ENCODE measurements around the gene MCM9.

DNA sequence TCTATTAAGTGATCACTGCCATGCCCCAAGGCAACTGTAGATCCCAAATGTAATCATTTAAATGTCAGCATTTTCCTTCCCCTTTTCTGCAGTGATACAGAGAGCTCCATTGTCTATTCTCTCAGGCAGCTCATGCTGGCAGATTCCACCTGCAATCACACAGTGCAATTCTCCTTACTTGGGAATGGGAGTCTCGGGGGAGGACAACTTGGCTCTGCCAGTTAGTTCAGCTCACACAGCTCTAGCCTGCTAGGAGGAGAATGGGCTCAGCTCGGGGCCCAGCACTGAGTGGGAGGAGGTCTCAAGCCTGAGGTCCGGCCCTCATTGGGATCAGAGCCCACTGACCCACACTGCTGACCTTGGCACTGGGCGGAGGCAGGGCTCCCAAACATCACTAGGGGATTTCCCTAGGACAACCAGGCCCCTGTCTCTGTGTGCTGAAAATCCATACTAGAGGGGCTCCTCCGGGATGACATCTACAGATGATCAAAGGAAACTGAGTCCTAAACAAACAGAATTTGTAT is 150.3 kb downstream of the MCM9 start:
- TF ChIP-seq, protein P1, sequence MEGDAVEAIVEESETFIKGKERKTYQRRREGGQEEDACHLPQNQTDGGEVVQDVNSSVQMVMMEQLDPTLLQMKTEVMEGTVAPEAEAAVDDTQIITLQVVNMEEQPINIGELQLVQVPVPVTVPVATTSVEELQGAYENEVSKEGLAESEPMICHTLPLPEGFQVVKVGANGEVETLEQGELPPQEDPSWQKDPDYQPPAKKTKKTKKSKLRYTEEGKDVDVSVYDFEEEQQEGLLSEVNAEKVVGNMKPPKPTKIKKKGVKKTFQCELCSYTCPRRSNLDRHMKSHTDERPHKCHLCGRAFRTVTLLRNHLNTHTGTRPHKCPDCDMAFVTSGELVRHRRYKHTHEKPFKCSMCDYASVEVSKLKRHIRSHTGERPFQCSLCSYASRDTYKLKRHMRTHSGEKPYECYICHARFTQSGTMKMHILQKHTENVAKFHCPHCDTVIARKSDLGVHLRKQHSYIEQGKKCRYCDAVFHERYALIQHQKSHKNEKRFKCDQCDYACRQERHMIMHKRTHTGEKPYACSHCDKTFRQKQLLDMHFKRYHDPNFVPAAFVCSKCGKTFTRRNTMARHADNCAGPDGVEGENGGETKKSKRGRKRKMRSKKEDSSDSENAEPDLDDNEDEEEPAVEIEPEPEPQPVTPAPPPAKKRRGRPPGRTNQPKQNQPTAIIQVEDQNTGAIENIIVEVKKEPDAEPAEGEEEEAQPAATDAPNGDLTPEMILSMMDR (IDR thresholded peaks at IDR 0.05), result no peak
- no peak for TF ChIP-seq EZH2 (IDR thresholded peaks at IDR 0.05)
